Activated CD8-positive, alpha-beta memory T cell treated with anti-CD3 and anti-CD28 coated beads, Interleukin-2, amount 50 U/mL, for 4 hours (primary cell): Measurements from ENCODE around the gene SPATA32.

Experiments
- DNase-seq: peaks from one replicate; pipeline ENCODE4 v3.0.0-alpha.2; 2020

Gene SPATA32

GRCh38 chr17:45227926-45228762 lies 33.8 kb downstream of the SPATA32 start:
- peak; percentile 50 for DNase-seq

GRCh38 chr17:45227101-45227925 lies 34.6 kb downstream of the SPATA32 start:
- DNase-seq = no peak

GRCh38 chr17:45226576-45226975 lies 35.3 kb downstream of the SPATA32 start:
- DNase-seq = no peak

DNA sequence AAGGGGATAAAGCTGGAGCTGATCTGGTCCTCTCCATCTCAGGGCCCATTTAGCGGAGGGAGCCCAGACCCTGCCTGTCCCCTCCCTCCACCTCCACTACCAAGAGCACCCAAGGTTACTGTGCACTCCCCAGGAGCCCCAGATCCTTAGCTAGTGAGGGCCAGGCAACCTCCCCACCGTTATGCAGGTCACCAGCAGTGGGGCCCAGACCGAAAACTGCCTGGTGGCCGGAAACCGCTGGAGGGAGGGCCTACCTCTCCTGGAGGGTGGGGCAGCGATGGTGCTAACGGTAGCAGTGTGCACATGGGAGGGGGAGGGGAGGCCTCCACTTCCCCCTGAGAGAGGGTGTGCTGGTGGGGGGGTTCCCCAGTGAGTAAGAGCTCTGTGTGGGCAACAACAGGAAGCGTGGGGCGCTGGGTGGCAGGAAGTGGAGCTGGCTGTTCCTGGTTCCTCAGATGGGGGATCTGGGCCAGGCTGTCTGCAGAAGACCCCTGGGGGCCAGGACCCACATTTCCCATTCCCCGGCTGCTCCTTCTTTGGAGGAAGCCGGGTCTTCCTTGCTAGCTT lies 35.8 kb downstream of the SPATA32 start:
- peak; percentile 96 for DNase-seq

- DNase-seq = peak; percentile 68
Measured at GRCh38 chr17:45225051-45225700, 36.7 kb downstream of the SPATA32 start.

DNA sequence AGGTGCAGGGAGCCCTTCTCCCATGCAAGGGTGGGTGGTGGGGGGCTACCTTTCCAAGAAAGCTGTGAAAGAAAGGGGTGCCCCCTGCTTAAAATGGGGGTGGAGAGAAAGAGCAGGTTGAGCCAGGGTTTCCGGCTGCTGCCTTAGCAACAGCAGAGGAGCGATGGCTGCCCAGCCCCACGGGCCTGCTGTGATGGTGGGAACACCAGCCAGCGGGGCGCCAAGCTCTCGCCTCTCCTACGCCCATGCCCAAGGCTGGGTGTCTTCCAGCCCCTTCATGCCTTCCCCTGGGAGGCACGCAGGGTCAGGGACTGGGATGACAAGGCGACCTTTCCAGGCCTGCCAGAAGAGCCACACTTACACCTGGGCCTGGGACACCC lies 37.2 kb downstream of the SPATA32 start:
- no peak for DNase-seq

DNA sequence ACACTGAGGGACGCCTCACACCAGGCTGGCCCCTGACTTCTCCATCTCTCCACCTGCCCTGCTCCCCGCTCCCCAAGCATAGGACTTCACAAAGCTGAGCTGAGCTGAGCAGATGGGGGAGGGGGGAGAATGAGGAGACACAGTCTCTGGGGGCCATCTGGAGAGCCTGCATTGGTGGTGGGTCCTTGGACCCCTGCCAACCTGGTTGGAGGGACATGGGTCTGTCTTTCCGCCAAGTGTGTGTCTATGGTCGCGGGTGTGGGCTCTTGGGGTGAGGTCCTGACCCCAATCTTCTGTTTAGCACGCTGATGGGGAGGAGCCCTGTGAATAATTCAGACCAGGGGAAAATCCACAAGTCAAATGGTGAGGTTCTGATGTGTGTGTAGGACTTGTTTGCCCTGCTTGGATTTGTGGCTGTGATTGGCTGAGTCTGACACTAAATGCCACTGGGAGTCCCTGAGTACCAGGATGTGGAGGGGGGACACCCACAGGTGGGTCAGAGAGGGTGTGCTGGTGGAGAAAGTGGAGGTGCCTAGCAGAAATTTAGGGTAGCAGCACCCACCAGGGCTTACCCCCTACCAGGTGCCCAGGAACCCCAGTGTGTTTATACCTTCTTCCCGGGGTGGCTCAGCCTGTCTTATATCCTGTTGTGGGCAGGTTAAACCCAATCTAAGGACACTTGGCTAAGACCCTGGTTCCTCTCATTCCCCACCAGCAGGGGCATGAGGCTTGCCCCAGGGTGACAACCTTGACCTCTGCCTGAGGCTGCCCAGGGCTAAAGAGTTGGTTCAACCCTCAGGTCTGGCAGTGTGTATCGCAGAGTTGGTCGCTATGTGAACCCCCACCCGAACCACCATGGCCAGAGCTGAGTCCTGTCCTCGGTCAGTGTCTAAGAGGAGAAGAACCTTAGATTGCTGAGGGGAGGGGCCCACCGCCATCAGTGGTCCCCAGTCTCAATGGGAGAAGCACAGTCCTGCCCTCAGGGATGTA lies 38.1 kb downstream of the SPATA32 start:
- DNase-seq = peak; percentile 58

DNA sequence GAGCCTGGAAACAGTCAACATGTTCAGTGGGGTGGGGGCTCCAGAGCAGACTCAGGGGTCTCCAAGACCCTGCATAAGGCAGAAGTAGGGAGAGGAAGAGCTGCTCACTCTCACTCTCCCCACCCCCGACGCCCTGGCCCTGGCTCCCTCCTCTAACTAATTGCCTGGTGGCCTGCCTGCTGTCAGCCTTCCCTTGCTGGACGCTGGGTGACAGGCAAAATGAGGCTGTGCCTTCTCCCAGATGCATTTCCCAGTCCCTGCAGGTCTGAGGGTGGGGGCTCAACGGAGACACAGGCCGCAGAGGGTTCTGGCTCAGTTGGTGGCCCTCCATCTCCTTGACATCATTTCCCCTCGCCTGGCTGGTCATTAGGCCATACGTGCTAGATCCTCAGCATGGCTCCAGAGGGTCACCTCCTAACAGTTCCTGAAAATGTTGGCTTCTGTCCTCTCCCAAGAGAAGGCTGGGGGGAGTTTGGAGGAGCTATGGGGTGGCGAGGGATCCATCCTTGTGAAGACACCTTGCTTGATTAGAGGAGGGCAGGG lies 38.8 kb downstream of the SPATA32 start:
- no peak for DNase-seq

- DNase-seq = peak; percentile 68
Measured at GRCh38 chr17:45222289-45222995, 39.5 kb downstream of the SPATA32 start.

GRCh38 chr17:45222014-45222288 lies 39.9 kb downstream of the SPATA32 start:
- DNase-seq = no peak

DNA sequence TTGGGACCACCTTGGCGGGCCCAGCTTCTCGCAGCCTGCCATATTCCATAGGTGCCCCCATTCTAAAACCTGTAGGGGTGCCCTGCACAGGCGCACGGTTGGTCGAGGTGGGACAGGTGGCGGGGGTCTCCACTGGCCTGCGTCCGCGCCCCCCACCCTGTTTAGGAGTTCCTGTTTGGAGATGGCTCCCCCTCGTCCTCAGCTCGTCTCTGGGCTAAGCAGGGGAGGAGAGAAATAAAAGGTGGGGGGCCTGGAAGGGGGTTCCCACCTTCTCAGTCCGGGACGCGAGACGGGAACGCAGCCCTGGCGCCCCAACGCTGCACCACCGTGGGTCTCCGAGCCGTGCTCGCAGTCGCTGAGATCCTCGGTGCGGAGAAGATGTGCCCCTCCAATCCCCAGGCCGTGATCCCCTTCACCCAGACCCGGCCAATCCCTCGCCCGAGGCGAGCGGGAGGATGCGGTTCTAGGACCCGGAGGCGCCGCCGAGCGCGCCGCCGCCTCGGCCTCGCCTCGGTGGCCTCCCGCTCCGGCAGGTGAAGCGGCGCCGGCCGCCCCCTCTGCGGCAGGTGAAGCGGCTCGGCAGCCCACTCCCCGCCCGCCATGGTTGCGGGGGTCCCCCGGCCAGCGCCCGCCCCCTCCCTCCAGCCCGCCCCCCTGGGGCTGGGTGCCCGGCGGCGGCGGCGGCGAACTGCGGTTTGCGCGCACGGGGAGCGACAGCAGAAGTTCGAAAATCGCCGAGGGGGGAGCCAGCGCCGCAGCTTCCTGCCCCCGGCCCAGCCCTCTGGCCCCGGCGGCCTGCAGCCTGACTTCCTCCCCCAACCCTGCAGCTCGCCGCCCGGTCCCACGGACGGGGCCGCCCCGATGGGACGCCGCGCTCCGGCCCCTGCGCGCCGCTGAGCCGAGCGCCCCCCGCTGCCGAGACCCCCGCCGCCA lies 40.5 kb downstream of the SPATA32 start, which contains the start of gene FMNL1:
TSS of gene FMNL1 (plus strand) at position 805 of the 933 bp plus-strand sequence. CDS start 240 bp downstream, outside the sequence.
- peak; percentile 69 for DNase-seq

DNA sequence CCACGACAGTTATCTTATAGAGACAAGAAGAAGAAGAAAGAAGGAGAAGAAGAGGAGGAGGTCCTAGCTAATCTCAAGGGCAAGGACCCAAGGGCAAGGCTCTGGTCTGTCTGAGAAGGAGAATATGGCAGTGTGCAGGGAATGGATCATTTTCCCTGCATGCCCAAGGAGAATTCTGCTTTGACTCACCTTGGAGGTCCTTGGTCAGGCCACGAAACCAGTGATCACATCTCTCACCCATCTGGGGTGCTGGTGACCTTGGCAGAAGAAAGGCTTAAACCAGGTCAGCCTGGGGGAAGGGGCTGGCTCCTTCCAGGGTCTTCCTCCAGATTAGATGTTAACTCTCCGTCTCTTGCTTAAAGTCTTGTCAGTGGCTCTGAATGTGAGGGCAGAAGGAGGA lies 41.8 kb downstream of the SPATA32 start:
- DNase-seq = no peak

DNA sequence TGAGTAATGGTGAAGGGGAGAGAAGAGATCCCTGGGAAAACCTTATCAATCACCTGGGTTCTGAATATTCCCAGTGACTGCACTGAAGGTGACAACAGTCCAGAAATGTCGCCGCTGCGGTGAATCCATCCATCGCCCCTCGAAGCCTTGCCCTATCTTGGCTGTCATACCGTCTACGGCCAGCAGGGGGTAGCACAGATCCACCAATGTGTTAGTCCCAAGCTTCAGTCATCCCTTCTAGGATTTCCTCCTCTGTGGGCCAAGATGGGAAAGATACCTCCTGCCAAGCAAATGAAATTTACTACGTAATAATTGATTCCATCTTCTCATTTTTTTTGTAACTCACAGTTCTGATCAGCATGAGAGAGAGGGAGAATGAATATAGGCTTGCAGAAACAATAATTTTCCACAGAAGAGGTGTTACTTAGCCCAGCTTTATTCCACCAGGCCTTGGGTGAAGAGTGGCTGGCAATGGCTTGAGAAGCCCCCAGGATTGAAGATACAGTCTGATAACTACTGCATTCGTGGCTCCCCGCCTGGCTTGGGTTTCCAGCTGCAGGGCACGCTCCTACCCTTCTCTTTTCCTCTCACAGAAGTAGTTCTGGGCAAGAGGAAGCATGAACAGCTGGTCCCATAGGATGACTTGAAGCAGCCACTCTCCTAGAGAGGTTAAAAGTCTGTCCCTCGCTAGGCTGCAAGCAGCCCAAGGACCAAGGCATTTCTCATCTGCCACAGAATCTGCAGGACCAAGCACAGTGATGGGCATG lies 42.8 kb downstream of the SPATA32 start:
- DNase-seq = peak; percentile 91
